Trophoblast cell (in vitro differentiated cells and primary cell): ENCODE results near the gene RIN1.
"Not testable (repeated sequence)": the region's sequence is repeated elsewhere in the genome, so short reads cannot be mapped to it uniquely, and the experiment has no call there.

Experiments
- DNase-seq, 2 donors: peaks; one replicate each; pipeline ENCODE4 v3.0.0-alpha.2; 2016
- H2AFZ ChIP-seq: 2 replicates; pipeline ENCODE4 v1.6.1; 2013; ENCODE audit warnings: low read length, moderate library complexity, mild to moderate bottlenecking; ENCODE audit not compliant: insufficient read depth, poor library complexity
- H2AK5ac ChIP-seq: 2 replicates; pipeline ENCODE4 v1.6.1; 2013; ENCODE audit warnings: mild to moderate bottlenecking, low read length
- H2BK120ac ChIP-seq: 2 replicates; pipeline ENCODE4 v1.6.1; 2013; ENCODE audit warnings: low read length, mild to moderate bottlenecking, moderate library complexity; ENCODE audit not compliant: insufficient read depth, poor library complexity
- H2BK12ac ChIP-seq: 2 replicates; pipeline ENCODE4 v1.6.1; 2013; ENCODE audit warnings: mild to moderate bottlenecking, low read length, moderate library complexity
- H2BK5ac ChIP-seq: 2 replicates; pipeline ENCODE4 v1.6.1; 2013; ENCODE audit warnings: low read length, low read depth, moderate library complexity, mild to moderate bottlenecking; ENCODE audit not compliant: poor library complexity
- H3K14ac ChIP-seq: 2 replicates; pipeline ENCODE4 v1.6.1; 2013; ENCODE audit warnings: mild to moderate bottlenecking, low read length
- H3K18ac ChIP-seq: 2 replicates; pipeline ENCODE4 v1.6.1; 2013; ENCODE audit warnings: mild to moderate bottlenecking, low read length
- H3K23ac ChIP-seq: 2 replicates; pipeline ENCODE4 v1.6.1; 2013; ENCODE audit warnings: low read length
- H3K27ac ChIP-seq: 2 replicates; pipeline ENCODE4 v1.5.1; 2013; ENCODE audit warnings: low read depth, mild to moderate bottlenecking, inconsistent platforms, low read length, moderate library complexity
- H3K27me3 ChIP-seq: 2 replicates; pipeline ENCODE4 v1.6.1; 2013; ENCODE audit warnings: inconsistent platforms, mild to moderate bottlenecking, low read length, moderate library complexity; ENCODE audit not compliant: insufficient read depth
- H3K36me3 ChIP-seq, 2 experiments: 1 replicate in 1 of 2; 2 replicates in 1 of 2; pipeline ENCODE4 v1.6.1; 2013; ENCODE audit warnings: low read length in 2 of 2, mild to moderate bottlenecking in 2 of 2, moderate library complexity in 1 of 2; ENCODE audit not compliant: insufficient read depth in 2 of 2, control insufficient read depth in 1 of 2
- H3K4ac ChIP-seq: 2 replicates; pipeline ENCODE4 v1.6.1; 2013; ENCODE audit warnings: low read depth, mild to moderate bottlenecking, low read length, moderate library complexity
- H3K4me1 ChIP-seq, 2 experiments: 1 replicate in 1 of 2; 2 replicates in 1 of 2; pipeline ENCODE4 v1.6.1; 2013; ENCODE audit warnings: low read length in 2 of 2, mild to moderate bottlenecking in 2 of 2, moderate library complexity in 1 of 2; ENCODE audit not compliant: insufficient read depth in 2 of 2, control insufficient read depth in 1 of 2
- H3K4me2 ChIP-seq: 2 replicates; pipeline ENCODE4 v1.6.1; 2013; ENCODE audit warnings: inconsistent platforms, mild to moderate bottlenecking, low read length, moderate library complexity
- H3K4me3 ChIP-seq: 2 replicates; pipeline ENCODE4 v1.5.1; 2013; ENCODE audit warnings: mild to moderate bottlenecking, low read depth, low read length, inconsistent platforms
- H3K79me1 ChIP-seq: one replicate; pipeline ENCODE4 v1.6.1; 2013; ENCODE audit warnings: low read length
- H3K79me2 ChIP-seq: 2 replicates; pipeline ENCODE4 v1.6.1; 2013; ENCODE audit warnings: low read length, mild to moderate bottlenecking; ENCODE audit not compliant: control insufficient read depth, insufficient read depth, poor library complexity
- H3K9ac ChIP-seq: 2 replicates; pipeline ENCODE4 v1.6.1; 2013; ENCODE audit warnings: mild to moderate bottlenecking, low read length
- H3K9me3 ChIP-seq: 2 replicates; pipeline ENCODE4 v1.6.1; 2013; ENCODE audit warnings: low read depth, mild to moderate bottlenecking, control low read depth, inconsistent platforms, low read length; ENCODE audit not compliant: insufficient read depth
- H4K12ac ChIP-seq: 2 replicates; pipeline ENCODE4 v1.6.1; 2013; ENCODE audit warnings: low read depth, mild to moderate bottlenecking, low read length, moderate library complexity
- H4K8ac ChIP-seq: 2 replicates; pipeline ENCODE4 v1.6.1; 2013; ENCODE audit warnings: low read depth, mild to moderate bottlenecking, low read length, moderate library complexity
- H4K91ac ChIP-seq: one replicate; pipeline ENCODE4 v1.6.1; 2013; ENCODE audit warnings: low read depth, mild to moderate bottlenecking, low read length, moderate library complexity
- WGBS: extraction: QIAGEN DNeasy Blood & Tissue Kit; methylation state at CpG from one replicate; pipeline ENCODE4 v1.1.7; 2013; ENCODE audit warnings: missing lambda C conversion rate; ENCODE audit not compliant: insufficient read length, insufficient coverage; ENCODE audit errors: extremely low coverage; 5-methylcytosine and 5-hydroxymethylcytosine counted together

RIN1 gene

DNA sequence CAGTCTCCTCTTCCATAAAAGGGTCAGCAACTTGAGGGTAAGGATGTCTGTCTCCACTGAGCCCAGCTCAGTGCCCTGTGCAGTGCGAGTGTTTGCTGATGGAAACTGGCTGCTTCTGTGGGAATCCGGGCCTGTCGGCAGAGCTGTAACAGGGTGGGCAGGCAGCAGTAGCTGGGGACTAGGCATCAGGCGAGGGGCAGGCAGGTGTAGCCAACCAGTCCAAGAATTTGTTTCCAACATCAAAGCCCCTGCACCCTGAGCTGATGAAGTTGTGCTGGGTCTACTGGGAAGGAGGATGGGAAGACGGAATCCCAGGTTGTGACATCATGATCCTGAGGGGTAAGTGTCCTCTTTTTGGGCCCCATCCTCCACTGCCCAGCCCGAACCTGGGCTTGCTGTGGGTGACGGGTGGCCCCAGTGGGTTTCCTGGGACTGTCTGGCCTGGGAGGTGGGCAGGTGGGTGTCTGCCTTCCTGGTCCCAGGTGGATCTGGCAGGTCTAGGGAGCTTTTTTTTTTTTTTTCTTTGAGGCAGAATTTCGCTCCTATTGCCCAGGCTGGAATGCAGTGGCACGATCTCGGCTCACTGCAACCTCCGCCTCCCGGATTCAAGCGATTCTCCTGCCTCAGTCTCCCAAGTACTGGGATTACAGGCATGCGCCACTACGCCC lies 24.3 kb upstream of the RIN1 start:
- no peak overlapping the region for H3K27ac ChIP-seq
- H3K4me3 ChIP-seq, result no peak overlapping the region
- peaks cover 4% of the 10 kb centered on the region for H3K9me3 ChIP-seq
- H4K8ac ChIP-seq, result no peak overlapping the region
- H3K79me2 ChIP-seq, result no peaks in the 10 kb centered on the region
- H3K9ac ChIP-seq, result no peak overlapping the region
- H3K4me1 ChIP-seq, result peaks cover 0 to 4% of the 10 kb centered on the region in 2 experiments
- H3K79me1 ChIP-seq, result no peaks in the 10 kb centered on the region
- H2AFZ ChIP-seq, result no peak overlapping the region
- H3K18ac ChIP-seq, result no peak overlapping the region
- H3K23ac ChIP-seq, result no peak overlapping the region
- H3K27me3 ChIP-seq, result no peaks in the 10 kb centered on the region
- H2AK5ac ChIP-seq, result no peak overlapping the region
- H3K4me2 ChIP-seq, result no peak overlapping the region
- H3K36me3 ChIP-seq, result peaks cover 9 to 17% of the 10 kb centered on the region in 2 experiments
- H4K91ac ChIP-seq, result no peak overlapping the region
- no peak overlapping the region for H3K14ac ChIP-seq
- DNase-seq, result no peak
- no peak overlapping the region for H2BK5ac ChIP-seq
- no peak overlapping the region for H3K4ac ChIP-seq
- no peak overlapping the region for H4K12ac ChIP-seq
- H2BK12ac ChIP-seq, result no peak overlapping the region
- H2BK120ac ChIP-seq, result no peak overlapping the region
- no CpG with 5 or more reads among the region's 15 CpGs for WGBS

DNA sequence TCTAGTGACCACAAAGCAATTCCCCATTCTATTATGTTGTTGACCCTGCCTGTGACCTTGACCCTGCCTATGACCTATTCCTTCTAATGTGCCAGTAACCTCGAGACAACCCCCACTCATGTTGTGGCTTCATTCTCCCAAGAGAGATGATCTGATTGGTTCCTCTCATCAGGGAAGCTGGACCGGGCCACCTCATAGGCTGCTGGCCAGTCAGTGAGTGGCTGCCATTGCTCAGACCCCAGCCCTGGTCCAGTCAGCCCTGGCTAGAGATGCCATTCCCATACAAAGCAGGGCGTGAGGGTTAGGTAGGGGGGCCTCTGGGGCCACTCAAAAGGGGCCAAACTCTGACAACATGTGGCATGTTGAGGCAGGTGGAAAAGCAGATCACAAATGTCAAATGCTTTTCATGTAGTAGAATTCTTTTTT lies 23.4 kb upstream of the RIN1 start:
- no peak overlapping the region for H3K23ac ChIP-seq
- H3K4me1 ChIP-seq, result peaks cover 0 to 4% of the 10 kb centered on the region in 2 experiments
- H2BK12ac ChIP-seq, result no peak overlapping the region
- H3K9me3 ChIP-seq, result peaks cover 4% of the 10 kb centered on the region
- no peak overlapping the region for H3K4ac ChIP-seq
- no peak overlapping the region for H3K18ac ChIP-seq
- H3K4me3 ChIP-seq, result no peak overlapping the region
- no peak overlapping the region for H3K27ac ChIP-seq
- H4K91ac ChIP-seq, result no peak overlapping the region
- H3K14ac ChIP-seq, result no peak overlapping the region
- H2BK5ac ChIP-seq, result no peak overlapping the region
- peaks cover 9 to 13% of the 10 kb centered on the region in 2 experiments for H3K36me3 ChIP-seq
- no peak overlapping the region for H4K12ac ChIP-seq
- H3K27me3 ChIP-seq, result no peaks in the 10 kb centered on the region
- no peaks in the 10 kb centered on the region for H3K79me2 ChIP-seq
- no peak overlapping the region for H2BK120ac ChIP-seq
- H2AFZ ChIP-seq, result no peak overlapping the region
- WGBS, result no CpG with 5 or more reads among the region's 3 CpGs
- no peak overlapping the region for H4K8ac ChIP-seq
- H3K4me2 ChIP-seq, result no peak overlapping the region
- DNase-seq, result no peak
- H3K79me1 ChIP-seq, result no peaks in the 10 kb centered on the region
- H2AK5ac ChIP-seq, result no peak overlapping the region
- no peak overlapping the region for H3K9ac ChIP-seq

DNA sequence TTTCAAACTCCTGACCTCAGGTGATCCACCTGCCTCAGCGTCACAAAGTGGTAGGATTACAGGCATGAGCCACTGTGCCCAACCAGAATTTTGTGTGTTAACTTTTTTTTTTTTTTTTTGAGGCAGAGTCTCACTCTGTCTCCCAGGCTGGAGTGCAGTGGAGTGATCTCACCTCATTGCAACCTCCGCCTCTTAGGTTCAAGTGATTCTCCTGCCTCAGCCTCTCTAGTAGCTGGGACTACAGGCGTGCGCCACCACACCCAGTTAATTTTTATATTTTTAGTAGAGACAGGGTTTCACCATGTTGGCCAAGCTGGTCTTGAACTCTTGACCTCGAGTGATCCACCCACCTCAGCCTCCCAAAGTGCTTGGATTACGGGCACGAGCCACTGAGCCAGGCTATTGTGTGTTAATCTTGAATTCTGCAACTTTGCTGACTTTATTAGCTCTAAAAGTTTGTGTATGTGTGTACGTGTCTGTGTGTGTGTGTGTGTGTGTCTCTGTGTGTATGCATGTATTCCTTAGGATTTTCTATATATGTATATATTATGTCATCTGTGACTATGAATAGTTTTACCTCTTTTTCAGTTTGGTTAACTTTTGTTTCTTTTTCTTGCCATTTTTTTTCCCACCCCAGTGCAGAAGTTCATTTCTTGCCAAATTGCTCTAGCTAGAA lies 14.5 kb upstream of the RIN1 start:
- H2AK5ac ChIP-seq, H3K14ac ChIP-seq, H3K27me3 ChIP-seq, H3K18ac ChIP-seq, H3K27ac ChIP-seq, H2BK12ac ChIP-seq, H4K12ac ChIP-seq, H2BK5ac ChIP-seq, H3K4me1 ChIP-seq, H3K79me1 ChIP-seq, H3K9me3 ChIP-seq, H3K4me3 ChIP-seq, H4K8ac ChIP-seq, DNase-seq, H3K23ac ChIP-seq, H3K9ac ChIP-seq, H2AFZ ChIP-seq, H3K4ac ChIP-seq, H3K79me2 ChIP-seq, H2BK120ac ChIP-seq, H3K36me3 ChIP-seq, H3K4me2 ChIP-seq, H4K91ac ChIP-seq: not testable (repeated sequence)
- no CpG with 5 or more reads among the region's 8 CpGs for WGBS

DNA sequence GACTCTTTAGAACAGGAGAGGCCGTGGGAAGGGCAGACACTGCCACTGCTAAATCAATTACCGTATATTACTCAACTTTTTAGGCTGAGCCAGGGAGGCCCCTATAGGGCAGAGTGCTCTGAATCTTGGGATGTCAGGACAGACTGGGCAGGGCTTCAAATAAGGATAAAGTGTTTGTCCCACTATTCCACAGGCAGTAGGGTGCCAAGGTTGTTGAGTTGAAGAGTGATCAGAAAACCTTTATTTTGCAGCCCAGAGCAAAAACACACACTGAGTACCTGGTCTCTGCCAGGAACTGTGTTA lies 12.8 kb upstream of the RIN1 start:
- H2AK5ac ChIP-seq, result no peak overlapping the region

More for the DNA sequence above, 12.8 kb upstream of the RIN1 start:
- H4K8ac ChIP-seq, result no peak overlapping the region
- no peaks in the 10 kb centered on the region for H3K9me3 ChIP-seq
- H4K12ac ChIP-seq, result no peak overlapping the region
- no CpG with 5 or more reads among the region's 2 CpGs for WGBS
- H2AFZ ChIP-seq, result no peak overlapping the region
- peaks cover 11% of the 10 kb centered on the region for H3K79me1 ChIP-seq
- H3K14ac ChIP-seq, result no peak overlapping the region
- H3K79me2 ChIP-seq, result peaks cover 10% of the 10 kb centered on the region
- no peak overlapping the region for H2BK12ac ChIP-seq
- H3K4me3 ChIP-seq, result no peak overlapping the region
- no peak overlapping the region for H3K23ac ChIP-seq
- H4K91ac ChIP-seq, result no peak overlapping the region
- H2BK120ac ChIP-seq, result no peak overlapping the region
- H3K4me1 ChIP-seq, result peaks cover 9 to 12% of the 10 kb centered on the region in 2 experiments
- H2BK5ac ChIP-seq, result no peak overlapping the region
- H3K36me3 ChIP-seq, result no peaks in the 10 kb centered on the region
- no peak for DNase-seq
- no peak overlapping the region for H3K9ac ChIP-seq
- H3K18ac ChIP-seq, result no peak overlapping the region
- no peaks in the 10 kb centered on the region for H3K27me3 ChIP-seq
- H3K4me2 ChIP-seq, result no peak overlapping the region
- no peak overlapping the region for H3K27ac ChIP-seq
- no peak overlapping the region for H3K4ac ChIP-seq
